HepG2 (cell line): ENCODE results near the gene ATL2. TPM values are rescaled to one million over a fixed set of nuclear protein-coding genes. Genes with fewer than 3 reads are reported as not detected.

ENCODE experiments used
- ARID4A ChIP-seq: sonication (generic); formaldehyde crosslinking; IDR thresholded peaks from 2 replicates; pipeline ENCODE4 v1.5.0; 2020; ENCODE audit warnings: mild to moderate bottlenecking, missing genetic modification reagents, borderline replicate concordance
- EP300 ChIP-seq, 3 experiments: sonication (generic) in 1 of 3; formaldehyde crosslinking in 1 of 3; IDR thresholded peaks; 2 replicates each; pipeline versions ENCODE4 v1.5.1 to v1.6.1; 2011 to 2020; ENCODE audit warnings: low read depth in 2 of 3, low read length in 2 of 3, borderline replicate concordance in 1 of 3, improper control_type of control experiment in 1 of 3, mild to moderate bottlenecking in 1 of 3, missing genetic modification reagents in 1 of 3, moderate library complexity in 1 of 3
- KDM5A ChIP-seq: fragments of 200-600 bp; sonication (generic); IDR thresholded peaks from 2 replicates; pipeline ENCODE4 v1.7.0; 2018; ENCODE audit warnings: antibody characterized with exemption, mild to moderate bottlenecking, low read length, borderline replicate concordance
- KLF6 ChIP-seq: IDR thresholded peaks from 2 replicates; pipeline ENCODE4 v1.8.0; 2016; ENCODE audit warnings: missing biosample characterization, missing genetic modification reagents
- RBAK ChIP-seq: sonication (generic); formaldehyde crosslinking; IDR thresholded peaks from 2 replicates; pipeline ENCODE4 v1.5.1; 2020; ENCODE audit warnings: mild to moderate bottlenecking, missing genetic modification reagents
- SYNCRIP ChIP-seq: fragments of 200-400 bp; formaldehyde crosslinking; IDR thresholded peaks from 2 replicates; pipeline ENCODE4 v1.6.1; 2018; ENCODE audit warnings: mild to moderate bottlenecking, low read depth, low read length; ENCODE audit not compliant: insufficient read depth
- ZBTB42 ChIP-seq: sonication (generic); formaldehyde crosslinking; IDR thresholded peaks from 2 replicates; pipeline ENCODE4 v1.5.0; 2020; ENCODE audit warnings: mild to moderate bottlenecking, missing genetic modification reagents
- ZNF549 ChIP-seq: sonication (generic); formaldehyde crosslinking; IDR thresholded peaks from 2 replicates; pipeline ENCODE4 v1.5.0; 2020; ENCODE audit warnings: missing genetic modification reagents
- polyA plus RNA-seq, 8 experiments: library from polyadenylated mRNA; depleted of rRNA in 3 of 8; stranded (reverse) in 7 of 8; unstranded in 1 of 8; fragments of >200 nt; fragmentation: Illumina TruSeq in 4 of 8; extraction: Trizol in 4 of 8; gene quantifications; 2 replicates each; pipeline versions ENCODE4 v1.2.1 to v1.2.3, GENCODE V29; 2011 to 2016; ENCODE audit warnings: low read depth in 4 of 8, missing spikeins in 1 of 8, mixed read lengths in 1 of 8; ENCODE audit not compliant: insufficient read depth in 1 of 8
- total RNA-seq, 5 experiments: library from RNA; depleted of rRNA; stranded (reverse); fragments of >200 nt; fragmentation: Illumina TruSeq; extraction: Trizol; gene quantifications; 2 replicates each; pipeline ENCODE4 v1.2.3, GENCODE V29; 2016; ENCODE audit warnings: low read depth in 1 of 5
- TF ChIP-seq, protein P1 (sequence below): sonication (generic); formaldehyde crosslinking; IDR thresholded peaks from 2 replicates; pipeline ENCODE4 v1.8.0; 2023; ENCODE audit warnings: mild to moderate bottlenecking, missing genetic modification reagents

ATL2 gene
- total and polyA plus RNA-seq, 2 of the 13 experiments (the other 11 are each of a cell fraction or from before 2014, with no cell fraction given): 56.5 to 119 TPM

DNA sequence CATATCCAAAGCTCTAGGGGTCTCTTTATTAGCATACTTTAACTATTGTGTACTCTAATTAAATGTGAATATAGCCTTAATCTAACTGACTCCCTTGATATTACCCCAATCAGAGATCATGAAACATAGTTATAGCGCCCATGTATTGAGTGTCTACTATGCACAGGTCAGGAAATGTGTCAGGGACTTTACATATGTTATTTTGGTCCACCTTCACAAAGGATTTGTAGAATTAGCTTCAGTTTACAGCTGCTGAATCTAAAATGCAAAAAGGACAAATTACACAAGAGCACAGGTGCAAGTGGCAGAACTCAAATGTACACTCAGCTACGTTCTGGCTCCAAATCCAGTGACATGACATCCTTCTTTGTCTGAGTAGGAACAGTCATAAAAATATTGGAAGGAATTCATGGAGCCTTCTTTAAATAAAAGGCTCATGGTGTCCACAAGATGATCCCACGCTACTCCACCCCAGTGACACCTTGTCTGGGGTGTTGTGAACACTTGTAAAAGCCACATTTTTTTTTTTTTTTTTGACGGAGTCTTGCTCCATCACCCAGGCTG is 38.7 kb upstream of the ATL2 start (continued):
- TF ChIP-seq EP300 (IDR thresholded peaks at IDR 0.05; ENCODE audit: low read depth in 2 of 2, low read length in 2 of 2): no peak
- TF ChIP-seq EP300 (CRISPR knock-in tag; IDR thresholded peaks at IDR 0.05; ENCODE audit: borderline replicate concordance): no peak
- TF ChIP-seq ZNF549: no peak
- no peak for TF ChIP-seq RBAK
- TF ChIP-seq SYNCRIP: no peak
- no peak for TF ChIP-seq KLF6
- TF ChIP-seq ARID4A (CRISPR knock-in tag): no peak
- TF ChIP-seq KDM5A: no peak
- no peak for TF ChIP-seq ZBTB42
- TF ChIP-seq, protein P1, sequence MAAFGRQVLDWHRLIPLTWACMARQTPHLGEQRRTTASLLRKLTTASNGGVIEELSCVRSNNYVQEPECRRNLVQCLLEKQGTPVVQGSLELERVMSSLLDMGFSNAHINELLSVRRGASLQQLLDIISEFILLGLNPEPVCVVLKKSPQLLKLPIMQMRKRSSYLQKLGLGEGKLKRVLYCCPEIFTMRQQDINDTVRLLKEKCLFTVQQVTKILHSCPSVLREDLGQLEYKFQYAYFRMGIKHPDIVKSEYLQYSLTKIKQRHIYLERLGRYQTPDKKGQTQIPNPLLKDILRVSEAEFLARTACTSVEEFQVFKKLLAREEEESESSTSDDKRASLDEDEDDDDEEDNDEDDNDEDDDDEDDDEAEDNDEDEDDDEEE: no peak
